ENCODE results near the gene RASA3. TPM values are rescaled to one million over a fixed set of nuclear protein-coding genes. Genes with fewer than 3 reads are reported as not detected.

RASA3 gene
- total RNA-seq, 3 donors from 2014 or later (not counting 1 experiment from before 2014, with no cell fraction given): 252 to 277 (median 274) TPM

- peaks cover 21% of the 10 kb centered on the region for H3K36me3 ChIP-seq (ENCODE audit: control insufficient read depth, insufficient read depth, low read length)
- DNase-seq (no peak), ATAC-seq (no peak)
- H3K9me3 Mint-ChIP-seq: no peaks in the 10 kb centered on the region
- no peak for TF ChIP-seq CTCF (IDR thresholded peaks at IDR 0.05)
- no peaks in the 10 kb centered on the region for H3K36me3 Mint-ChIP-seq
- H3K27me3 Mint-ChIP-seq (ENCODE audit: low read depth in 2 of 2): no peaks in the 10 kb centered on the region
- H3K4me3 ChIP-seq (ENCODE audit: low read length): no peak overlapping the region
- intact Hi-C loops (cut with micrococcal nuclease): no loop called here
- 90% methylated on average over 14 of the region's 23 CpGs for WGBS (ENCODE audit: insufficient coverage)
- H3K4me3 Mint-ChIP-seq: no peak overlapping the region
- peak overlapping the region; percentile 81 to 82 for H3K27ac Mint-ChIP-seq
- peaks cover 48% of the 10 kb centered on the region for H3K4me1 ChIP-seq (ENCODE audit: control insufficient read depth, insufficient read depth, low read length)
- H3K4me1 Mint-ChIP-seq: peaks cover 47 to 59% of the 10 kb centered on the region in 2 donors
- no peaks in the 10 kb centered on the region for H3K9me3 ChIP-seq (ENCODE audit: control insufficient read depth, insufficient read depth, low read length)
- no peaks in the 10 kb centered on the region for H3K27me3 ChIP-seq (ENCODE audit: control insufficient read depth, insufficient read depth, low read length)
- no peak overlapping the region for H3K27ac ChIP-seq (ENCODE audit: low read length)
These were observed 49.4 kb downstream of the RASA3 start for GRCh38 chr13:114082849-114083645.

- intact Hi-C loops (cut with micrococcal nuclease): no loop called here
- H3K27me3 ChIP-seq (ENCODE audit: control insufficient read depth, insufficient read depth, low read length): no peaks in the 10 kb centered on the region
- H3K4me1 ChIP-seq (ENCODE audit: control insufficient read depth, insufficient read depth, low read length): peaks cover 58% of the 10 kb centered on the region
- no peak overlapping the region for H3K27ac ChIP-seq (ENCODE audit: low read length)
- Mint-ChIP-seq H3K36me3 (peaks cover 1% of the 10 kb centered on the region), H3K27me3 (ENCODE audit: low read depth in 2 of 2) (no peaks in the 10 kb centered on the region), H3K4me3 (no peak overlapping the region), H3K27ac (peak overlapping the region; percentile 81 to 82), H3K4me1 (peaks cover 45 to 62% of the 10 kb centered on the region in 2 donors), H3K9me3 (no peaks in the 10 kb centered on the region)
- DNase-seq: no peak
- no peak overlapping the region for H3K4me3 ChIP-seq (ENCODE audit: low read length)
- H3K36me3 ChIP-seq (ENCODE audit: control insufficient read depth, insufficient read depth, low read length): peaks cover 18% of the 10 kb centered on the region
- WGBS (ENCODE audit: insufficient coverage): 93% methylated on average over 30 of the region's 30 CpGs
- H3K9me3 ChIP-seq (ENCODE audit: control insufficient read depth, insufficient read depth, low read length): no peaks in the 10 kb centered on the region
- ATAC-seq: no peak
- TF ChIP-seq CTCF (IDR thresholded peaks at IDR 0.05): no peak
These were observed 50.4 kb downstream of the RASA3 start for GRCh38 chr13:114081761-114082681.

GRCh38 chr13:114080739-114081561, 51.5 kb downstream of the RASA3 start:
- no peak overlapping the region for H3K4me3 Mint-ChIP-seq
- 92% methylated on average over 34 of the region's 34 CpGs for WGBS (ENCODE audit: insufficient coverage)
- intact Hi-C loops (cut with micrococcal nuclease): no loop called here
- ATAC-seq: no peak
- Histone ChIP-seq H3K4me3 (ENCODE audit: low read length) (no peak overlapping the region), H3K9me3 (ENCODE audit: control insufficient read depth, insufficient read depth, low read length) (no peaks in the 10 kb centered on the region), H3K27ac (ENCODE audit: low read length) (no peak overlapping the region), H3K4me1 (ENCODE audit: control insufficient read depth, insufficient read depth, low read length) (peaks cover 68% of the 10 kb centered on the region), H3K27me3 (ENCODE audit: control insufficient read depth, insufficient read depth, low read length) (no peaks in the 10 kb centered on the region), H3K36me3 (ENCODE audit: control insufficient read depth, insufficient read depth, low read length) (peaks cover 26% of the 10 kb centered on the region)
- no peaks in the 10 kb centered on the region for H3K27me3 Mint-ChIP-seq (ENCODE audit: low read depth in 2 of 2)
- H3K36me3 Mint-ChIP-seq: peaks cover 6% of the 10 kb centered on the region
- no peak for TF ChIP-seq CTCF (IDR thresholded peaks at IDR 0.05)
- peaks cover 55 to 72% of the 10 kb centered on the region in 2 donors for H3K4me1 Mint-ChIP-seq
- no peaks in the 10 kb centered on the region for H3K9me3 Mint-ChIP-seq
- DNase-seq: no peak
- peak overlapping the region; percentile 81 to 82 for H3K27ac Mint-ChIP-seq

All from natural killer cell (primary cell).